Measurements from ENCODE around the gene FREM1. TPM values are rescaled to one million over a fixed set of nuclear protein-coding genes. Genes with fewer than 3 reads are reported as not detected.

FREM1 gene
- total and polyA plus RNA-seq, 2 experiments from 2014 or later: 9.2 to 54.4 TPM

DNA sequence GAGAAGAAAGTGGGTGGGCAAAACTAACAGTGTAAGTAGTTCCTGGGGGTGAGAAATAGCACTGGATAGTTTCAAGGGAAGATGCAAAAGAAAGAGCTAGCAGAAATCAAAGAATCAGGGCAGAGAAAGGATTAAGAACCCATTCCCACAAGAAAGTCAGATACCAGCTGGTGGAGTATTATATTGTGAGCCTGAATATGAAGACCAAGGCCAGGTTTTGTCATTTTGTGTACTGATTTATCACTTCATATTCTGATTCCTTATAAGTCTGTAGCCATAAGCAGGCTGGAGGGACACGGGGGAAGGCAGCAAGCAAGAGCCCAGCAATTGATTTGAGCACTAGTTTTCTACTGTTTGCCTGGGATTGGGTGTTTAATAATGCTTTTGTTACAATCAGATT lies 80.2 kb downstream of the FREM1 start:
- Histone ChIP-seq H3K9me3 (ENCODE audit: low read depth) (no peaks in the 10 kb centered on the region), H3K36me3 (peaks cover 4% of the 10 kb centered on the region), H3K27me3 (no peaks in the 10 kb centered on the region), H3K4me1 (ENCODE audit: low read depth) (no peaks in the 10 kb centered on the region), H3K27ac (no peak overlapping the region), H3K4me3 (no peak overlapping the region)
- TF ChIP-seq CTCF (IDR thresholded peaks at IDR 0.05; ENCODE audit: low read depth, low read length): no peak
- DNase-seq (ENCODE audit: low read depth in 1 of 2, low spot score in 1 of 2): no peak

DNA sequence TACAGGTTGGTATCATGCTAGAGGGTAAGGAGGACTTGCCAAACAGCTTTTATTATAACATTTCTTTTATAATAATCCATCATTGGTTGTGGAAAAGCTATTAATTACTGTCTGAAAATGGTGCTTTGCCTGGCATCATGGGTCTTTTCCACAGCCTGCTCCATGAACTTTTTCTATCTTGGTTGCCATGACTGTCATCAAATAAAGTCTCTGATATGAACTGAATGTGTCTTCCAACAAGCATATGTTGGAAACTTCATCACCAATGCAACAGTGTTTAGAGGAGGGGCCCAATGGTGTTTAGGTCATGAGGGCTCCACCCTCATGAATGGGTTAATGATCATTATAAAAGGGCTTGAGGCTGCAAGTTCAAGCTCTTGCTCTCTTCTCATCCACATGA lies 81.0 kb downstream of the FREM1 start:
- TF ChIP-seq CTCF (IDR thresholded peaks at IDR 0.05; ENCODE audit: low read depth, low read length): no peak

GRCh38 chr9:14827805-14828204 lies 82.4 kb downstream of the FREM1 start:
- no peak overlapping the region for H3K27ac ChIP-seq
- H3K9me3 ChIP-seq (ENCODE audit: low read depth): no peaks in the 10 kb centered on the region
- no peaks in the 10 kb centered on the region for H3K27me3 ChIP-seq
- no peak for TF ChIP-seq CTCF (IDR thresholded peaks at IDR 0.05; ENCODE audit: low read depth, low read length)
- H3K4me1 ChIP-seq (ENCODE audit: low read depth): no peaks in the 10 kb centered on the region
- no peak overlapping the region for H3K4me3 ChIP-seq
- DNase-seq (ENCODE audit: low read depth in 1 of 2, low spot score in 1 of 2): no peak
- peaks cover 8% of the 10 kb centered on the region for H3K36me3 ChIP-seq

More for the DNA sequence above, 81.0 kb downstream of the FREM1 start:
- Histone ChIP-seq H3K36me3 (peaks cover 4% of the 10 kb centered on the region), H3K27me3 (no peaks in the 10 kb centered on the region), H3K9me3 (ENCODE audit: low read depth) (no peaks in the 10 kb centered on the region), H3K4me1 (ENCODE audit: low read depth) (no peaks in the 10 kb centered on the region), H3K4me3 (no peak overlapping the region), H3K27ac (no peak overlapping the region)
- DNase-seq (ENCODE audit: low read depth in 1 of 2, low spot score in 1 of 2): no peak

DNA sequence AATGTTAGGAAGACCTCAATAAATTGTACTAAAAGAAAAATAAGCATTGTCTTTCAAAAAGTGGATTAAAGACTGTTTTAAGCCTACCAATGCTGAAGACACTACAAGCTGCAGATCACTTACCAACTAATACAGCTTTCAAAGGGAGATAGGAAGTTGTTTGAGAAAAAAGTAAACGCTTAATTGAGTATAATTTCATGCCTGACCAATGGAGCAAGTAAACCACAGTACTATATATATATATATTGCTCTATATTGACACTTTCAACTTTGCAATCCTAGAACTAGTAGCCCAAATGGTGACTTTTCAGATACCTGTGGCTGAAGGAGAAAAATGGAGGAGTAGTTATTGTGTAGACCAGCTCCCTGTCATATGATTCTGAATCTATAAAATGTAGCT lies 85.7 kb downstream of the FREM1 start:
- Histone ChIP-seq H3K4me1 (ENCODE audit: low read depth) (no peaks in the 10 kb centered on the region), H3K36me3 (peaks cover 12% of the 10 kb centered on the region), H3K9me3 (ENCODE audit: low read depth) (no peaks in the 10 kb centered on the region), H3K4me3 (no peak overlapping the region), H3K27ac (no peak overlapping the region), H3K27me3 (no peaks in the 10 kb centered on the region)
- no peak for DNase-seq (ENCODE audit: low read depth in 1 of 2, low spot score in 1 of 2)
- TF ChIP-seq CTCF (IDR thresholded peaks at IDR 0.05; ENCODE audit: low read depth, low read length): no peak

DNA sequence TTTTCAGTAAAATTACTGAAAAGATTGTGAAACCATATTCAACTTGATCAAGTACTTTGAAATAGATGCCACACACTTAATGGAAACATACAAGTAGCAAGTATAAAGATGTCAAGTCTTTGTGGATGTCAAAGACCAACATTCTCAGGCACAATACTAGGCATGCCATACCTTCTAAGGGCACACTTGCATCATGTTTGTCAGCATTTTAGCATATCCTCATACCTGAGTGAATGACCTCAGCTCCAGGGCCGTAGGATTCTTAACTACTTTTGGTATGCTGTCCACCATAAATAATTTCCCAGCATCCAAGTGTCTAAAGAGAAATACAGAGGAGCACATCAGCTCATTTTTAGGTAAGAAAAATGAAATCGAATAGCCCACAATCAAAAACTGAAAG lies 86.4 kb downstream of the FREM1 start:
- no peak for DNase-seq (ENCODE audit: low read depth in 1 of 2, low spot score in 1 of 2)
- no peaks in the 10 kb centered on the region for H3K9me3 ChIP-seq (ENCODE audit: low read depth)
- no peaks in the 10 kb centered on the region for H3K4me1 ChIP-seq (ENCODE audit: low read depth)
- no peaks in the 10 kb centered on the region for H3K27me3 ChIP-seq
- peaks cover 12% of the 10 kb centered on the region for H3K36me3 ChIP-seq
- H3K27ac ChIP-seq: no peak overlapping the region
- no peak for TF ChIP-seq CTCF (IDR thresholded peaks at IDR 0.05; ENCODE audit: low read depth, low read length)
- no peak overlapping the region for H3K4me3 ChIP-seq

DNA sequence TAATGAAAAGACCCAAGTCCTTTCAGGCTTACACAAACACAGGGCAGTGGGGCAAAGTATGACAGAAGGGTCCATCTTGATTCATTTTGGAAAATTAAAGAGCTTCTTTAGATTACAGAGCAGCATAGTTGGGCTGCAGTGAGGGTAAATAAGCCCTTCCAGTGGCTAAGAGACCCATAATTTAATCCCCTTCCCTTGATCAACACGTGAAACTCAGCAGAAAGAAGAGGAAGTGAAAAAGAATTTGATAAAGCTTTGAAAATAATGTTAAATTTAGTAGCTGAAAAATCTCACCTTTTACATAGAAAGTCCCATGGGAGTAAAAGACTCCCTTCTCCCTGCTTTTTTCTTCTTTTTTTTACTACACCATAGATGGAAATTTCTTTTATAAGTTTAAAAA lies 87.6 kb downstream of the FREM1 start:
- no peak overlapping the region for H3K4me3 ChIP-seq
- no peak for TF ChIP-seq CTCF (IDR thresholded peaks at IDR 0.05; ENCODE audit: low read depth, low read length)

More for the DNA sequence above, 87.6 kb downstream of the FREM1 start:
- Histone ChIP-seq H3K27me3 (no peaks in the 10 kb centered on the region), H3K9me3 (ENCODE audit: low read depth) (no peaks in the 10 kb centered on the region), H3K36me3 (peaks cover 17% of the 10 kb centered on the region), H3K4me1 (ENCODE audit: low read depth) (no peaks in the 10 kb centered on the region), H3K27ac (no peak overlapping the region)
- no peak for DNase-seq (ENCODE audit: low read depth in 1 of 2, low spot score in 1 of 2)

Measured in cardiac muscle cell (in vitro differentiated cells and primary cell).